Right lobe of liver (tissue), 5 donors: ENCODE results near the gene B4GAT1. TPM values are rescaled to one million over a fixed set of nuclear protein-coding genes. Genes with fewer than 3 reads are reported as not detected.

Experiments used
- small RNA-seq, 2 experiments: library from RNA; depleted of rRNA; stranded (forward); fragments of <200 nt; gene quantifications; one replicate each; pipeline ENCODE3, GENCODE V24; 2016
- total RNA-seq, 6 experiments: library from RNA; depleted of rRNA in 2 of 6; stranded (reverse); fragments of >200 nt in 2 of 6; fragmentation: NEBNext Ultra II Directional in 3 of 6; extraction: Animal tissue kit (Norgen Biotek cat#: 25700) in 3 of 6; gene quantifications; one replicate each; pipeline versions ENCODE4 v1.1.0 to v1.2.4, GENCODE V29; 2016 to 2023
- donor health status: DM: no; HTN: no; CAD: no.
- donor health status: DM: no; HTN: no; CAD: no.
- donor health status: DM: no; HTN: yes; CAD: no.
- donor health status: DM: no; HTN: yes; CAD: no.

Gene B4GAT1
- total RNA-seq, 6 experiments from 2014 or later, result 6.3 to 25.4 (median 15.6) TPM

Small RNA genes within 50 kb of the gene (small RNA-seq; reads per million reads assigned to genes)
- gene RF00017 (0 reads per million in 2 experiments), gene RNU1-84P (0 reads per million in 2 experiments)

Other genes starting within 250 kb of the B4GAT1 start
- gene KLC2, start 89.9 kb downstream of the B4GAT1 start, total RNA-seq, result 10 to 100 TPM in 1 of 6 experiments, 1 to 10 TPM in 5; 3.8 to 11.5 (median 6.3) TPM
- 10 to 100 TPM; 52.3 to 69.0 (median 59.6) TPM for gene RAB1B, start 79.0 kb downstream of the B4GAT1 start, total RNA-seq
- under 1 TPM in 2 of 6 experiments, not detected in 4; 0.26 to 0.51 TPM for gene CNIH2, start 69.5 kb downstream of the B4GAT1 start, total RNA-seq
- gene YIF1A, start 58.5 kb downstream of the B4GAT1 start, total RNA-seq, result 100 to 1,000 TPM in 3 of 6 experiments, 10 to 100 TPM in 3; 75.0 to 170 (median 97.9) TPM
- under 1 TPM in 4 of 6 experiments, not detected in 2; 0.13 to 0.86 (median 0.45) TPM for gene TMEM151A, start 55.7 kb downstream of the B4GAT1 start, total RNA-seq
- gene CD248, start 30.6 kb downstream of the B4GAT1 start, total RNA-seq, result 1 to 10 TPM in 3 of 6 experiments, under 1 TPM in 3; 0.37 to 3.2 (median 0.94) TPM
- 1 to 10 TPM in 3 of 6 experiments, under 1 TPM in 3; 0.46 to 1.8 (median 0.94) TPM for gene RIN1, start 11.2 kb downstream of the B4GAT1 start, total RNA-seq
- 10 to 100 TPM in 5 of 6 experiments, 1 to 10 TPM in 1; 8.2 to 31.9 (median 12.1) TPM for gene BRMS1, start 2.5 kb downstream of the B4GAT1 start, total RNA-seq
- gene SLC29A2, start 24.1 kb upstream of the B4GAT1 start, total RNA-seq, result 1 to 10 TPM in 4 of 6 experiments, under 1 TPM in 2; 0.35 to 2.2 (median 1.1) TPM
- not detected for gene NPAS4, start 73.4 kb upstream of the B4GAT1 start, total RNA-seq
- gene MRPL11, start 91.2 kb upstream of the B4GAT1 start, total RNA-seq, result 10 to 100 TPM; 17.6 to 34.1 (median 28.6) TPM
- gene PELI3, start 119.3 kb upstream of the B4GAT1 start, total RNA-seq, result 1 to 10 TPM; 2.0 to 5.3 (median 3.2) TPM
- gene DPP3, start 132.8 kb upstream of the B4GAT1 start, total RNA-seq, result 10 to 100 TPM; 18.0 to 25.6 (median 22.0) TPM
- 10 to 100 TPM in 4 of 6 experiments, 1 to 10 TPM in 2; 6.2 to 18.1 (median 11.2) TPM for gene BBS1, start 163.0 kb upstream of the B4GAT1 start, total RNA-seq
- 10 to 100 TPM in 1 of 6 experiments, 1 to 10 TPM in 5; 3.6 to 15.5 (median 5.8) TPM for gene ZDHHC24, start 198.4 kb upstream of the B4GAT1 start, total RNA-seq
- gene ACTN3, start 199.3 kb upstream of the B4GAT1 start, total RNA-seq, result not detected
- gene CTSF, start 221.0 kb upstream of the B4GAT1 start, total RNA-seq, result 10 to 100 TPM; 35.3 to 54.4 (median 44.7) TPM
- under 1 TPM in 5 of 6 experiments, not detected in 1; 0.07 to 0.37 (median 0.12) TPM for gene CCDC87, start 245.4 kb upstream of the B4GAT1 start, total RNA-seq
- 10 to 100 TPM; 22.6 to 54.2 (median 34.3) TPM for gene CCS, start 245.6 kb upstream of the B4GAT1 start, total RNA-seq